Left ventricle myocardium inferior (tissue), 1 donor: ENCODE data around the gene HOXB6. TPM values are rescaled to one million over a fixed set of nuclear protein-coding genes. Genes with fewer than 3 reads are reported as not detected.
A peak's percentile ranks its signal among the peaks of the same experiment; 100 is the strongest.

Experiments
- DNase-seq: peaks from one replicate; pipeline ENCODE4 v3.0.0-alpha.2; 2020
- H3K27ac ChIP-seq: fragments of 200-600 bp; replicated peaks from 2 replicates; pipeline ENCODE4 v1.8.0; 2021
- H3K27me3 ChIP-seq: fragments of 200-600 bp; 2 replicates; pipeline ENCODE4 v1.8.0; 2021; ENCODE audit warnings: low read depth
- H3K36me3 ChIP-seq: fragments of 200-600 bp; 2 replicates; pipeline ENCODE4 v1.8.0; 2021
- H3K4me1 ChIP-seq: fragments of 200-600 bp; 2 replicates; pipeline ENCODE4 v1.8.0; 2021
- H3K4me3 ChIP-seq: fragments of 200-600 bp; 2 replicates; pipeline ENCODE4 v1.8.0; 2021; ENCODE audit warnings: mild to moderate bottlenecking, moderate library complexity
- H3K9me3 ChIP-seq: fragments of 200-600 bp; replicated peaks from 2 replicates; pipeline ENCODE4 v1.8.0; 2021
- CTCF ChIP-seq: fragments of 200-600 bp; IDR thresholded peaks from 2 replicates; pipeline ENCODE4 v1.8.0; 2021; ENCODE audit warnings: antibody characterized with exemption, mild to moderate bottlenecking, borderline replicate concordance
- intact Hi-C: fragments of 100-400 bp; cut with micrococcal nuclease; formaldehyde crosslinking; loops from one replicate; pipeline ENCODE4 v1.11.0; 2022
- total RNA-seq: library from RNA; stranded (reverse); fragmentation: NEBNext Ultra II Directional; extraction: Animal tissue kit (Norgen Biotek cat#: 25700); gene quantifications from one replicate; pipeline ENCODE4 v1.2.1, GENCODE V29; 2021
- donor health status: DM: no; HTN: yes; CAD: no; lungs with severe emphysema.

HOXB6 gene
- total RNA-seq, 1 donor from 2014 or later: 0.66 TPM

GRCh38 chr17:48571024-48571818 is 33.6 kb downstream of the HOXB6 start:
- no peak for TF ChIP-seq CTCF
- no peak overlapping the region for H3K27ac ChIP-seq
- intact Hi-C loops: no loop called here
- H3K4me1 ChIP-seq: peaks cover 15% of the 10 kb centered on the region
- H3K36me3 ChIP-seq: no peaks in the 10 kb centered on the region
- H3K27me3 ChIP-seq: peaks cover 100% of the 10 kb centered on the region
- no peaks in the 10 kb centered on the region for H3K9me3 ChIP-seq
- H3K4me3 ChIP-seq: no peak overlapping the region
- no peak for DNase-seq

- H3K27me3 ChIP-seq: peaks cover 100% of the 10 kb centered on the region
- DNase-seq: no peak
- no peak for TF ChIP-seq CTCF
- intact Hi-C loops: no loop called here
- H3K36me3 ChIP-seq: no peaks in the 10 kb centered on the region
- peaks cover 12% of the 10 kb centered on the region for H3K4me1 ChIP-seq
- no peak overlapping the region for H3K4me3 ChIP-seq
- H3K9me3 ChIP-seq: no peaks in the 10 kb centered on the region
- H3K27ac ChIP-seq: peak overlapping the region; percentile 42
These were observed 34.3 kb downstream of the HOXB6 start for GRCh38 chr17:48570325-48571023.

GRCh38 chr17:48569674-48570324 is 35.0 kb downstream of the HOXB6 start:
- no peaks in the 10 kb centered on the region for H3K9me3 ChIP-seq
- no peak overlapping the region for H3K27ac ChIP-seq
- H3K4me1 ChIP-seq: peaks cover 15% of the 10 kb centered on the region
- no peak for TF ChIP-seq CTCF
- peaks cover 100% of the 10 kb centered on the region for H3K27me3 ChIP-seq
- DNase-seq: no peak
- intact Hi-C loops: no loop called here
- no peaks in the 10 kb centered on the region for H3K36me3 ChIP-seq
- no peak overlapping the region for H3K4me3 ChIP-seq

- DNase-seq: no peak
- H3K36me3 ChIP-seq: no peaks in the 10 kb centered on the region
- peaks cover 100% of the 10 kb centered on the region for H3K27me3 ChIP-seq
- no peak overlapping the region for H3K27ac ChIP-seq
- H3K9me3 ChIP-seq: no peaks in the 10 kb centered on the region
- H3K4me3 ChIP-seq: peak overlapping the region; percentile 46
- no peak for TF ChIP-seq CTCF
- H3K4me1 ChIP-seq: peaks cover 20% of the 10 kb centered on the region
- intact Hi-C loops: no loop called here
These were observed 35.6 kb downstream of the HOXB6 start for GRCh38 chr17:48569240-48569582.

- peaks cover 26% of the 10 kb centered on the region for H3K4me1 ChIP-seq
- intact Hi-C loops: no loop called here
- H3K4me3 ChIP-seq: peak overlapping the region; percentile 46
- no peaks in the 10 kb centered on the region for H3K9me3 ChIP-seq
- H3K27ac ChIP-seq: peak overlapping the region; percentile 68
- H3K36me3 ChIP-seq: no peaks in the 10 kb centered on the region
- DNase-seq: no peak
- H3K27me3 ChIP-seq: peaks cover 100% of the 10 kb centered on the region
- TF ChIP-seq CTCF: no peak
These were observed 36.1 kb downstream of the HOXB6 start for GRCh38 chr17:48568499-48569239.
